BLaER1 (cell line): ENCODE data around the gene TAC3.

ENCODE experiments used
- H3K27ac ChIP-seq: shearing (Covaris generic); formaldehyde crosslinking; 2 replicates; pipeline ENCODE4 v1.8.1; 2022
- H3K27me3 ChIP-seq: shearing (Covaris generic); formaldehyde crosslinking; 2 replicates; pipeline ENCODE4 v1.8.1; 2022
- H3K36me3 ChIP-seq: shearing (Covaris generic); formaldehyde crosslinking; 2 replicates; pipeline ENCODE4 v1.8.1; 2022
- H3K4me1 ChIP-seq: shearing (Covaris generic); formaldehyde crosslinking; 2 replicates; pipeline ENCODE4 v1.8.1; 2022
- H3K4me2 ChIP-seq: shearing (Covaris generic); formaldehyde crosslinking; 2 replicates; pipeline ENCODE4 v1.8.1; 2022
- H3K4me3 ChIP-seq: shearing (Covaris generic); formaldehyde crosslinking; 2 replicates; pipeline ENCODE4 v1.8.1; 2022
- H3K9ac ChIP-seq: shearing (Covaris generic); formaldehyde crosslinking; 2 replicates; pipeline ENCODE4 v1.8.1; 2022
- H3K9me3 ChIP-seq: shearing (Covaris generic); formaldehyde crosslinking; 2 replicates; pipeline ENCODE4 v1.8.1; 2022
- H4K20me1 ChIP-seq: shearing (Covaris generic); formaldehyde crosslinking; 2 replicates; pipeline ENCODE4 v1.8.1; 2022
- Cebpa-rat ChIP-seq: shearing (Covaris generic); IDR thresholded peaks from 2 replicates; pipeline ENCODE4 v1.8.1; 2022

Gene TAC3

GRCh38 chr12:57048423-57049118 is 32.2 kb upstream of the TAC3 start:
- H3K36me3 ChIP-seq = no peaks in the 10 kb centered on the region

GRCh38 chr12:57047981-57048380 is 31.7 kb upstream of the TAC3 start:
- H3K36me3 ChIP-seq = no peaks in the 10 kb centered on the region

More at GRCh38 chr12:57048423-57049118, 32.2 kb upstream of the TAC3 start:
- H3K9ac ChIP-seq = no peak overlapping the region
- H3K27me3 ChIP-seq = no peaks in the 10 kb centered on the region
- H3K27ac ChIP-seq = no peak overlapping the region
- no peaks in the 10 kb centered on the region for H4K20me1 ChIP-seq
- no peak overlapping the region for H3K4me2 ChIP-seq
- no peaks in the 10 kb centered on the region for H3K9me3 ChIP-seq
- 0 out of 2 replicates have a peak, but pooled peaks cover 5% of the 10 kb centered on the region for H3K4me1 ChIP-seq
- H3K4me3 ChIP-seq = no peak overlapping the region
- TF ChIP-seq Cebpa-rat = no peak

GRCh38 chr12:57046947-57047890 is 30.9 kb upstream of the TAC3 start:
- Histone ChIP-seq H3K27me3 (no peaks in the 10 kb centered on the region), H3K9me3 (no peaks in the 10 kb centered on the region), H3K27ac (no peak overlapping the region), H4K20me1 (no peaks in the 10 kb centered on the region), H3K4me1 (0 out of 2 replicates have a peak, but pooled peaks cover 5% of the 10 kb centered on the region), H3K4me3 (no peak overlapping the region), H3K36me3 (no peaks in the 10 kb centered on the region), H3K4me2 (no peak overlapping the region), H3K9ac (no peak overlapping the region)
- no peak for TF ChIP-seq Cebpa-rat

More at GRCh38 chr12:57047981-57048380, 31.7 kb upstream of the TAC3 start:
- H3K27ac ChIP-seq = no peak overlapping the region
- TF ChIP-seq Cebpa-rat = no peak
- H4K20me1 ChIP-seq = no peaks in the 10 kb centered on the region
- 0 out of 2 replicates have a peak, but pooled peaks cover 5% of the 10 kb centered on the region for H3K4me1 ChIP-seq
- no peaks in the 10 kb centered on the region for H3K9me3 ChIP-seq
- no peaks in the 10 kb centered on the region for H3K27me3 ChIP-seq
- no peak overlapping the region for H3K4me3 ChIP-seq
- no peak overlapping the region for H3K4me2 ChIP-seq
- no peak overlapping the region for H3K9ac ChIP-seq

GRCh38 chr12:57046086-57046791 is 29.9 kb upstream of the TAC3 start:
- H3K9me3 ChIP-seq = no peaks in the 10 kb centered on the region
- H3K36me3 ChIP-seq = no peaks in the 10 kb centered on the region
- H3K27me3 ChIP-seq = no peaks in the 10 kb centered on the region
- no peak overlapping the region for H3K4me2 ChIP-seq
- no peaks in the 10 kb centered on the region for H4K20me1 ChIP-seq
- no peak overlapping the region for H3K27ac ChIP-seq
- no peak overlapping the region for H3K4me3 ChIP-seq
- H3K4me1 ChIP-seq = 0 out of 2 replicates have a peak, but pooled peaks cover 5% of the 10 kb centered on the region
- H3K9ac ChIP-seq = no peak overlapping the region
- no peak for TF ChIP-seq Cebpa-rat

GRCh38 chr12:57044889-57045288 is 28.6 kb upstream of the TAC3 start:
- no peaks in the 10 kb centered on the region for H4K20me1 ChIP-seq
- H3K9me3 ChIP-seq = no peaks in the 10 kb centered on the region
- H3K36me3 ChIP-seq = no peaks in the 10 kb centered on the region
- 0 out of 2 replicates have a peak, but pooled peaks cover 5% of the 10 kb centered on the region for H3K4me1 ChIP-seq
- no peak overlapping the region for H3K9ac ChIP-seq
- no peak overlapping the region for H3K27ac ChIP-seq
- no peaks in the 10 kb centered on the region for H3K27me3 ChIP-seq
- TF ChIP-seq Cebpa-rat = no peak
- no peak overlapping the region for H3K4me3 ChIP-seq
- no peak overlapping the region for H3K4me2 ChIP-seq

- Histone ChIP-seq H3K9ac (no peak overlapping the region), H3K27me3 (no peaks in the 10 kb centered on the region), H4K20me1 (no peaks in the 10 kb centered on the region), H3K36me3 (no peaks in the 10 kb centered on the region), H3K4me1 (0 out of 2 replicates have a peak, but pooled peaks cover 5% of the 10 kb centered on the region), H3K4me2 (no peak overlapping the region), H3K27ac (no peak overlapping the region), H3K9me3 (no peaks in the 10 kb centered on the region), H3K4me3 (no peak overlapping the region)
- TF ChIP-seq Cebpa-rat = no peak
Measured at GRCh38 chr12:57044468-57044867, 28.1 kb upstream of the TAC3 start.

- Histone ChIP-seq H3K9ac (no peak overlapping the region), H3K27me3 (no peaks in the 10 kb centered on the region), H3K4me1 (0 out of 2 replicates have a peak, but pooled peaks cover 5% of the 10 kb centered on the region), H3K27ac (no peak overlapping the region), H3K4me3 (no peak overlapping the region), H3K36me3 (no peaks in the 10 kb centered on the region), H3K9me3 (no peaks in the 10 kb centered on the region), H3K4me2 (no peak overlapping the region), H4K20me1 (no peaks in the 10 kb centered on the region)
- no peak for TF ChIP-seq Cebpa-rat
Measured at GRCh38 chr12:57042695-57043094, 26.4 kb upstream of the TAC3 start.

- no peak overlapping the region for H3K4me3 ChIP-seq
- no peaks in the 10 kb centered on the region for H3K9me3 ChIP-seq
- no peaks in the 10 kb centered on the region for H3K36me3 ChIP-seq
- no peaks in the 10 kb centered on the region for H3K27me3 ChIP-seq
- H3K4me2 ChIP-seq = no peak overlapping the region
- H3K27ac ChIP-seq = no peak overlapping the region
- H3K4me1 ChIP-seq = no peaks in the 10 kb centered on the region
- no peak overlapping the region for H3K9ac ChIP-seq
- TF ChIP-seq Cebpa-rat = no peak
- H4K20me1 ChIP-seq = no peaks in the 10 kb centered on the region
Measured at GRCh38 chr12:57040750-57041149, 24.4 kb upstream of the TAC3 start.

GRCh38 chr12:57040211-57040610 is 23.9 kb upstream of the TAC3 start:
- Histone ChIP-seq H3K4me3 (no peak overlapping the region), H3K36me3 (no peaks in the 10 kb centered on the region), H3K9ac (no peak overlapping the region), H3K4me2 (no peak overlapping the region), H3K27ac (no peak overlapping the region), H3K9me3 (no peaks in the 10 kb centered on the region), H4K20me1 (no peaks in the 10 kb centered on the region), H3K27me3 (no peaks in the 10 kb centered on the region), H3K4me1 (no peaks in the 10 kb centered on the region)
- no peak for TF ChIP-seq Cebpa-rat
